Measurements from ENCODE around the gene AZIN2. TPM values are rescaled to one million over a fixed set of nuclear protein-coding genes. Genes with fewer than 3 reads are reported as not detected.

AZIN2 gene
- 10 to 100 TPM in 6 of 9 donors, 1 to 10 TPM in 3; 5.1 to 18.9 (median 10.8) TPM for total RNA-seq
- polyA plus RNA-seq: 10 to 100 TPM in 1 of 3 donors, 1 to 10 TPM in 2; 2.3 to 14.7 (median 7.8) TPM
- long read RNA-seq, donor 1: 0 reads
- long read RNA-seq, donor 2, partial matches to known transcripts: 0 of 1 reads
- long read RNA-seq, donor 2, other reads (novel, unspliced or antisense): 0 of 1 reads
- long read RNA-seq, donor 3, partial matches to known transcripts: 0 of 1 reads
- long read RNA-seq, donor 3, other reads (novel, unspliced or antisense): 0 of 1 reads
- long read RNA-seq, donor 4, partial matches to known transcripts: 2 of 6 reads
- long read RNA-seq, donor 4, other reads (novel, unspliced or antisense): 3 of 6 reads
- long read RNA-seq, donor 5, transcript AZIN2-204 (11 exons, 2,048 nt): major isoform, 5 of 29 reads
- long read RNA-seq, donor 5, partial matches to known transcripts: 4 of 29 reads
- long read RNA-seq, donor 5, other reads (novel, unspliced or antisense): 20 of 29 reads
- long read RNA-seq, donor 6, partial matches to known transcripts: 0 of 2 reads
- long read RNA-seq, donor 6, other reads (novel, unspliced or antisense): 2 of 2 reads
- long read RNA-seq, donor 7: 0 reads
- long read RNA-seq, donor 8, partial matches to known transcripts: 0 of 1 reads
- long read RNA-seq, donor 8, other reads (novel, unspliced or antisense): 0 of 1 reads
- long read RNA-seq, donor 9: 0 reads
- long read RNA-seq, donor 10: 0 reads

DNA sequence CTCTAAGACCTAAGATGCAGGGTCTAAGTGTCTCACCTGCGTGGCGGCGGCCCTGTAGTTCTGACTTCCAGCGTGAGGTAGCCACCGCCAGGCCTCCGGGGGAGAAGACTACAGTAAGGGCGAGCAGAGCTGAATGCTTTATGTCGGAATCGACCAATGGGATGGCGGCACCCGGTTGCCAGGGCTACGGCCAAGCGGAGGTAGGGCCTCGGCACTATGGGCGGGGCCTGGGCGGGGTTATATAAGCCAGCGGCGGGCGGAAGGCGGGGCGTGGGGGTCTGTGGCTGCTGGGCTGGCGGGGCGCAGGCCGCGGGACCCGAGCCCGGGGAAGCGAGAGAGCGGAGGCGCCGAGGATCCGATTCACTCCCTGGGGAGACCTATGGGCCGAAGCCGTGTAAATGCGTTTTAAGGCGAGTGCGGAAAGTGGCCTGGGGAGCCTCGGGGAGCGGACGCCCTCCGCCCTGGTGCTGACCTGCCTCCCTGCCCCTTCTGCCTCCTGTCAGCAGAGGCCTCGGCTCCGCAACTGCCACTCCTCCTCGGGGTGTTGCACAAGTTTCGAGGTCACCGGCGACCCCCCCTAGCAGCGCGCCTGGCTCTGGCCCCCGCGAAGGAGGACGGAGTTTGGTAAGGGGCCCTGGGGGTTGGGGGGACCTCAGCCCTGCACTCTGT lies at the start of gene AZIN2:
AZIN2 (plus strand) TSS at position 269 of the 669 bp plus-strand sequence. CDS start 1,097 bp downstream, outside the sequence.
- no peaks in the 10 kb centered on the region for H3K36me3 ChIP-seq (replicated peaks in 1 of 2)
- peaks cover 13 to 16% of the 10 kb centered on the region in 2 donors for H3K4me1 ChIP-seq (replicated peaks in 1 of 2)
- intact Hi-C loops (cut with DNase I): loop anchor here in 1 of 2 donors (10.0 kb wide), 1 partner anchor 146 kb away; no protein-coding TSS in a partner anchor
- H3K9me3 ChIP-seq (replicated peaks in 1 of 3): no peaks in the 10 kb centered on the region
- peak; percentile 97 to 99 (median 98) for DNase-seq
- H3K27ac ChIP-seq: peak within 1 kb of the TSS in 3 of 5 donors; percentile 1 to 57 (median 25)
- peak within 1 kb of the TSS in 3 of 4 donors; percentile 53 to 85 (median 63) for H3K4me3 ChIP-seq
- peak; percentile 75 to 91 for TF ChIP-seq POLR2A (IDR thresholded peaks at IDR 0.05)
- TF ChIP-seq CTCF (IDR thresholded peaks at IDR 0.05): peak in 1 of 6 experiments; percentile 8
- H3K27me3 ChIP-seq: no peaks in the 10 kb centered on the region
- 0 to 1% (median 1%) methylated on average over 7 to 52 of the region's 52 CpGs for WGBS, 4 donors

GRCh38 chr1:33031506-33031905 lies 49.4 kb upstream of the AZIN2 start:
- Histone ChIP-seq H3K9me3 (replicated peaks in 1 of 3) (no peaks in the 10 kb centered on the region), H3K4me3 (no peak overlapping the region), H3K36me3 (replicated peaks in 1 of 2) (no peaks in the 10 kb centered on the region), H3K27ac (no peak overlapping the region), H3K4me1 (replicated peaks in 1 of 2) (peaks cover 10 to 48% of the 10 kb centered on the region in 2 donors), H3K27me3 (no peaks in the 10 kb centered on the region)
- no peak for DNase-seq
- 83 to 92% (median 84%) methylated on average over 4 of the region's 4 CpGs for WGBS, 4 donors
- TF ChIP-seq CTCF (IDR thresholded peaks at IDR 0.05): no peak
- no peak for TF ChIP-seq POLR2A (IDR thresholded peaks at IDR 0.05)
- intact Hi-C loops (cut with DNase I): no loop called here

- peaks cover 10 to 45% of the 10 kb centered on the region in 2 donors for H3K4me1 ChIP-seq (replicated peaks in 1 of 2)
- intact Hi-C loops (cut with DNase I): no loop called here
- no peak overlapping the region for H3K27ac ChIP-seq
- H3K9me3 ChIP-seq (replicated peaks in 1 of 3): no peaks in the 10 kb centered on the region
- no peaks in the 10 kb centered on the region for H3K36me3 ChIP-seq (replicated peaks in 1 of 2)
- DNase-seq: no peak
- 68 to 69% (median 69%) methylated on average over 6 of the region's 6 CpGs for WGBS, 4 donors
- no peaks in the 10 kb centered on the region for H3K27me3 ChIP-seq
- no peak overlapping the region for H3K4me3 ChIP-seq
- no peak for TF ChIP-seq CTCF (IDR thresholded peaks at IDR 0.05)
- TF ChIP-seq POLR2A (IDR thresholded peaks at IDR 0.05): no peak
These were observed 48.7 kb upstream of the AZIN2 start for GRCh38 chr1:33032126-33032869.

All from adrenal gland (tissue), 19 donors.